GM19023 (cell line): ENCODE results near the gene PRR35.
"Not testable (repeated sequence)": the region's sequence is repeated elsewhere in the genome, so short reads cannot be mapped to it uniquely, and the experiment has no call there.

Source experiments
- ATAC-seq: cut with Tn5 transposase; IDR thresholded peaks from one replicate; pipeline ENCODE4 v1.9.1; 2021; ENCODE audit warnings: mild to moderate bottlenecking, moderate library complexity; ENCODE audit not compliant: unreplicated experiment

PRR35 gene

GRCh38 chr16:591892-592517 is 31.8 kb downstream of the PRR35 start:
- no peak for ATAC-seq

DNA sequence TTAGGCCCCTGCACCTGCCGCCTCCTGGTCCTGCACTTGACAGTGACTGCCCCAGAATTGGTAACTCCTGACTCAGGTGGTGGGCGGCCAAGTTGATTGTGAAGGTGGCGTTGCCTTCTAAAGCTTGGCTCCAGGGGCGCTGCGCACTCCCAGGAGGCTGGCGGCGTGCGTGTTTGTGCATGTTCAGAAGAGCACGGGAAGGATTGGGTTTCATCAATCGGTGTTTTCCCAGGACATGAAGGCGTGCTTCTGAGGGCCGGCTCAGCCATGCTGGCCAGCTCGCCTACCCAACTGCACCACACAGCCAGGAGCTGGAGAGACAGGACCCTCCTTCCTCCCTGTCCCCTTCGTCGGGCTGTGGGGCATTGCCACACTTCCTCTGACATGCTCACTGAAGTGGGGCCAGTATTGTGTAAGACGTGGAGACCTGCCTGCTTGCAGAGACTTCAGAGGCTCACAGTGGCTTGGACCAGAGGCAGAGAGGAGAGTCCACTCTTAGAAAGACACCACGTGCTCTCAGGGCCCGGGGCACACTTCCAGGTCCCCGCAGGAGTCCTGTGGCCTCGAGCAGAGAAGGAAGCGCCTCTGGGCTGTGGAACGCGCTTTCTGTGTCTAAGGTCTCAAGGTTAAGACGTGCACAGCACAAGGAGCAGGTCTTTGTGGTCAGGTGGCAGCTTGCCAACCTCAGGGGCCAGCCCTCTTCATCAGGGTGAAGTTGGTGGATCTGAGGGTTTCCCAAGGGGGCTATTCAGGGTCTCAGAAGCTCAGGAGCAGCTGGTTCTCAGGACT is 32.5 kb downstream of the PRR35 start:
- no peak for ATAC-seq

GRCh38 chr16:593406-593805 is 33.2 kb downstream of the PRR35 start:
- ATAC-seq: no peak

DNA sequence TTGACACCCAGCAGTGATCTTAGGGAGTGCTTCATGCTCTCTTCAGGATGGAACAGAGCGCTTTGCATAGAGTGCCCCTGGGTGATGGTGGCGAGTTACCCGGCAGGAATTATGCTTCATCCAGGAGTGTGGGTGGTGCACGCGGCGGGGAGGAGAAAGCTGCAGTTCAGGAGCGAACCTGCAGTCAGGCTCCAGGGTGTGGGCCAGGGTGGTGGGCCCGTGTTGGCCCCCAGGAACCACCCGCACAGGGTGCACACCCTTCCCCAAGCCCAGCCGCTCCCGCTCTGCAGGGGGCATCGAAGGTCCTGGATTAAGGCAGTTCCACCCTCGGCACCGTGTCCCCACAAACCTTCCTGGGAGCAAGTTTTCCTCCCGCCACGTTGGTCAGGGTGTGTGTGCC is 33.6 kb downstream of the PRR35 start:
- ATAC-seq: no peak

DNA sequence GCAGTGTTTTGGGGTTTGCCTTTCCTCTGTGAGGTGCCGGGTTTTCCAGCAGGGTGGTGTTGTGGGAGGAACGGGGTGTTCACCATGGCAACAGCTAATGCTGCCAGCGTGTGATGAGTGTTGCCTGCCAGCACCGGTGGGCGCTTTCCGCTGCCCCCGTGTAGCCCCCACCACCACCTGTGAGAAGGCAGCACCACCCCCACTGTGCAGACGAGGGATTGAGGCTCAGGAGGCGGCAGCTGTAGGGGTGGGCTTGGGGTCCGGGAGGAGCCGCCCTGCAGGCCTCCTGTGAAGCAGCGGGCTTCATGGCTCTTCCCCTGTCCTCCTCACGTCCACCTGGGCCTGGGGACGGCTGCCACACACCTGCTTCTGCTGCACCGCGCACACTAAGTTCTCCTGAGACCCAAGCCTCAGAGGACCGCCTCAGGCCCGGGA is 34.9 kb downstream of the PRR35 start:
- ATAC-seq: no peak

GRCh38 chr16:595942-596735 is 35.9 kb downstream of the PRR35 start:
- ATAC-seq: no peak

- ATAC-seq: no peak
Measured at GRCh38 chr16:596736-597060, 36.5 kb downstream of the PRR35 start.

DNA sequence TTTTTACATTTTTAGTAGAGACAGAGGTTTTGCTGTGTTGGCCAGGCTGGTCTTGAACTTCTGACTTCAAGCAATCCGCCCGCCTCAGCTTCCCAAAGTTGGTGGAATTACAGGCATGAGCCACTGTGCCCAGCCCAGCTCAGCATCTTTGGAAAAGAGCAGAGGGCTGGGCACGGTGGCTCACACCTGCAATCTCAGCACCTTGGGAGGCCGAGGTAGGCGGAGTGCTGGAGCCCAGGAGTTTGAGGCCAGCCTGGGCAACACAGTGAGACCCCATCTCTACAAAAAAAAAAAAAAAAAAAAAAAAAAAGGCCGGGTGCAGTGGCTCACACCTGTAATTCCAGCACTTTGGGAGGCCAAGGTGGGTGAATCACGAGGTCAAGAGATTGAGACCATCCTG is 37.5 kb downstream of the PRR35 start:
- ATAC-seq: not testable (repeated sequence)

DNA sequence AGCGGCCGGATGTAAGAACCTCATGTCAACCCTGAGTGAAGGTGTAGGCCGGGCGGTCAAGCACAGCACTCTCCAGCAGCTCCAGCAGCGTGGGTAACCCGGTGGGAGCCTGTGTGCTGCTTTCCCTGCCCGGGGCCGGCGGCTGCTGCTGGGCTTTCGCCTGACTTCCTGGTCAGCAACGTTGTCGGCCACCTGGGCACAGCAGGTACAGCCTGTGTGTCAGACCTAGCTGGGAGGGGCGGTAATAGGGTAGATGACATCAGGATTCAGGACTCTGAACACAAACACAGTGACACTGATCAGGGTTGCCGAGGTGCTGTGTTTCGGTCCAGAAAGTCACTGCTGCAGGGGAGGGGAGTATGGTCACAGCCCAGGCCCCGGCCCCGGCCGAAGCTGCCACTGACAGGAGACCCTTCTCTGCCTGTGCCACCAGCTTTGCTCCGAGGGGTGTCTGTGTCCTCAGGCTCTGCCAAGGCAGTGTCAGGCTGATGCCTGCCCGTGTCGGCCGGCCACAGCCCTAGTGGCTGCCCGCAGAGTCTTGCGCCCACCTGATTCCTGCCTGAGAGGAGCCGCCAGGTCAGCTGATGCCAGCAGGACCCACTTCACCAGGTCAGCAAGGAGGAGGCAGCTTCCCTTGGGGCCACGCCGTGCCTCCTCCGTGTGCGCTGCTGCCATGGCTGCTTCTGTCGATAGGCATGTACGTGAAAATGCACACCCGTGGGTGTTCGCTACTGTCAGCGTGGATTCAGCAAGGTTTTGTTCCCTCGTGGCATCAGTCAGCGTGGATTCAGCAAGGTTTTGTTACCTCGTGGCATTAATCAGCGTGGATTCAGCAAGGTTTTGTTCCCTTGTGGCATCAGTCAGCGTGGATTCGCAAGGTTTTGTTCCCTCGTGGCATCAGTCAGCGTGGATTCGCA is 38.9 kb downstream of the PRR35 start:
- no peak for ATAC-seq

DNA sequence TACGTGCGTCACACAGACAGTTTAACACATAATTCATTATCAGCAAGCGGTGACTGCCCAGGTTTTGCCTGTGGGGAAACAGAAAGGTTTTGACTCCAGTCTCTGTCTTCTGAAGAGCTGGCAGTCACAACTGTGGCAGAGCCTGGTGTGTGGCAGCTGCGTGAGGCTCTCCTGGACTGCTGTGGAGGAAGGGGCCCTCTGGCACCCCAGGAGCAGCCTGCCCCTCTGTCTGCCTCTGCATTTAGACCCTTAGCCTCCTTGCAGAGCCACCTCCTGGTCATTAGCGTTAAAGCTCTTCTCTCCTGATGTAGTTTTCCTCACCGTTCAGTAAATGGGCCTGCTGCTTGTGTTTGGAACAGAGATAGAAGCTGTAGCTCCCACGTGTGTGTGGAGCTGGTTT is 40.6 kb downstream of the PRR35 start:
- no peak for ATAC-seq

DNA sequence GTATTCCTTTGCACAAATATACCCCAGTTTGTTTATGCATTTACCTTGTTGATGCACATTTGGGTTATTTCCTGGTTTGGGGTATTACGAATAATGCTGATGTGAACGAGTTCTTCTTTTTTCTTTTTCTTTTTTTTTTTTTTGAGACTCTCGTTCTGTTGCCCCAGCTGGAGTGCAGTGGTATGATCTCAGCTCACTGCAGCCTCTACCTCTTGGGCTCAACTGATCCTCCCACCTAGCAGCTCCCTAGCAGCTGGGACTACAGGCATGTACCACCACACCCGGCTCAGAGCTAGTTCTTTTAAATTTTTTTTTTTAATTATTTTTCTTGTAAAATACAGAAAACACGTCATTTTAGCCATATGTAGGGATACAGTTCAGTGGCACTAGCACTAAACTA is 43.7 kb downstream of the PRR35 start:
- no peak for ATAC-seq

DNA sequence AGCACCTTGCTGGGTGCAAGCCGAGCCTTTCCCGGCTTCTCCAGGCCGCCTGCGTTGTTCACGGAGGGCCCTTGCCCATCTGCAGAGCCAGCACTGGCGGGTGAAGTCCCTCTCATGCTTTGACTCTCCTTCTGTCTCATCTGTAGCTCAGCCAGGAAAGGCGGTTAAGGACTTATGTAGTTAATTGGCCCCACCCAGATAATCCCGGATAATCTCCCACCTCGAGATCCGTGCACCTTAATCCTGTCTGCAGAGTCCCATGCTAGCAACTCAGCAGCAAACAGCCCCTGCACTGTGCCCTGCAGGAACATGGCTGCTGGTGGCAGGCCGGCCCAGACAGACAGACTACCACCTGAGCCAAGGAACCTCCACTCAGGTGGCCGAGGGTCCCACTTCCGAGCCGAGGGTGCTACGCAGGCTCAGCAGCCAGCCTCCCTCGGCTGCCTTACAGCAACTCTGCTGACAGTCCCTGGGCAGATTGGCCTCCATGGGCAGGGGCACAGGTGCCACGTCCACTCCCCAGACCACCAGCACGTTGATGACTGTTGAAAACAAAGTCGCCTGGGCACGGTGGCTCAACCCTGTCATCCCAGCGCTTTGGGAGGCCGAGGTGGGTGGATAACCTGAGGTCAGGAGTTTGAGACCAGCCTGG is 46.6 kb downstream of the PRR35 start:
- no peak for ATAC-seq

- no peak for ATAC-seq
Measured at GRCh38 chr16:608019-608418, 47.8 kb downstream of the PRR35 start.

GRCh38 chr16:609316-609715 is 49.1 kb downstream of the PRR35 start:
- ATAC-seq: no peak

DNA sequence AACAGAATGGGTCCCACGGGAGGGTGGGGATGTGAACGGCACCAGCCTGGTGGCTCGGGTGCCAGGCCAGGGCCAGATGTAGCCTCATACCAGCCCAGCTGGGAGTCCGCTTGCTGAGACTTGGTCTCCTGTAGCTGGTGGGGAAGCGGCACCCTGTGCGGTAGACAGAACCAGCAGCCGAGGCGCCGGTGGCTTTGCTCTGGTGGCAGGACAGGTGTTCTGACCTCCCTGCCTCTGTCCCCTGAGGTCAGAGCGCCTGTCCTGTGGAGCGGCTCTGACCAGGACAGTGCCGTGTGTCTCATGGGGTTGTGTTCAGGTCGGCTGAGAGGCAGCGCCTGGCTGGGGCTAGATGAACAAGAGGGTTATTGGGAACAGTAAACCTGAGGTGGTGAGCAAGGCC is 49.8 kb downstream of the PRR35 start:
- ATAC-seq: no peak

GRCh38 chr16:610513-611381 is 50.6 kb downstream of the PRR35 start:
- ATAC-seq: no peak

DNA sequence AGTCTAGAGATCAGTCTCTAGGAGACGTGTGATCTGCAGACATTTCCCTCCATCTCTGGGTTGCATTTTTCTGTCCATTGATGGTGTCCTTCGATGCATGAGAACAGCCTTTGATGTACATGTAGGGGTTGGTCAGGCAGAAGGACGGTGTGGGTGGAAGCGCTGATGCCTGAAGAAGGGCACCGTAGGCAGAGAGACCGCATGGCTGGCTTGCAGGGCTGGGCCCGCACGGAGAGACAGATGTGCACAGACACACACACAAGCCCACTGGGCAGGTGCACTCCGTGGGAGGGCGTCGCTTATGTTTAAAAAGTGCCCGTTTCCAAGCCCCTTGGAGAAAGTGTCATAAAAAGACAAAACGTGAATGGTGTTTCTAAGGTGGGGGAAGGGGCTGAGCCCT is 54.9 kb downstream of the PRR35 start:
- ATAC-seq: no peak
